PC-3 (cell line): Measurements from ENCODE around the gene CTDSP2. TPM values are rescaled to one million over a fixed set of nuclear protein-coding genes. Genes with fewer than 3 reads are reported as not detected.
A peak's percentile ranks its signal among the peaks of the same experiment; 100 is the strongest.

Experiments
- ATAC-seq: fragments of 200-7000 bp; cut with Tn5 transposase; 2 replicates; pipeline ENCODE4 v1.9.1; 2020; ENCODE audit warnings: mild to moderate bottlenecking, moderate library complexity
- BruUV-seq: library from RNA; stranded (reverse); fragments of 400-500 nt; replicated peaks from 2 replicates; lab custom pipeline; 2021; lab: Mats Ljungman, UMichigan
- CTCF ChIA-PET: fragments of 300-600 bp; sonication (Branson Sonifier 250); formaldehyde crosslinking; loops from one replicate; lab custom pipeline; 2022; ENCODE audit warnings: antibody characterized with exemption; lab: Charles Lee
- POLR2A ChIA-PET: fragments of 300-600 bp; sonication (Branson Sonifier 250); formaldehyde crosslinking; loops from one replicate; lab custom pipeline; 2022; ENCODE audit warnings: antibody characterized with exemption; ENCODE audit not compliant: unreplicated experiment; lab: Charles Lee
- DNase-seq: peaks from one replicate; pipeline ENCODE4 v3.0.0-alpha.2; 2015
- H2AFZ ChIP-seq: fragments of 300-600 bp; sonication (generic); 2 replicates; pipeline ENCODE4 v1.6.0; 2016; ENCODE audit warnings: antibody characterized with exemption, low read length
- H3F3A ChIP-seq: fragments of 300-600 bp; sonication (generic); one replicate; pipeline ENCODE4 v1.6.0; 2017; ENCODE audit warnings: antibody characterized with exemption, low read length, control low read depth, mild to moderate bottlenecking; ENCODE audit not compliant: unreplicated experiment
- H3K27ac ChIP-seq: fragments of 300-600 bp; sonication (generic); 2 replicates; pipeline ENCODE4 v1.5.1; 2016; ENCODE audit warnings: mild to moderate bottlenecking, low read length
- H3K27me3 ChIP-seq: fragments of 300-600 bp; sonication (generic); 2 replicates; pipeline ENCODE4 v1.6.1; 2016; ENCODE audit warnings: low read length, mixed read lengths
- H3K36me3 ChIP-seq: fragments of 300-600 bp; sonication (generic); 2 replicates; pipeline ENCODE4 v1.6.1; 2016; ENCODE audit warnings: low read depth, mixed run types, low read length, mixed read lengths
- H3K4me1 ChIP-seq: fragments of 300-600 bp; sonication (generic); 2 replicates; pipeline ENCODE4 v1.5.1; 2016; ENCODE audit warnings: low read length; ENCODE audit not compliant: insufficient read depth
- H3K4me2 ChIP-seq: fragments of 300-600 bp; sonication (generic); 2 replicates; pipeline ENCODE4 v1.6.0; 2016; ENCODE audit warnings: low read length
- H3K4me3 ChIP-seq: fragments of 300-600 bp; sonication (generic); 2 replicates; pipeline ENCODE4 v1.5.1; 2016; ENCODE audit warnings: mild to moderate bottlenecking, low read length, mixed read lengths
- H3K79me2 ChIP-seq: fragments of 300-600 bp; sonication (generic); 2 replicates; pipeline ENCODE4 v1.6.1; 2017; ENCODE audit warnings: low read length, mixed read lengths
- H3K9ac ChIP-seq: fragments of 300-600 bp; sonication (generic); 2 replicates; pipeline ENCODE4 v1.6.0; 2016; ENCODE audit warnings: mild to moderate bottlenecking, low read length
- H3K9me2 ChIP-seq: fragments of 300-600 bp; sonication (generic); replicated peaks from 2 replicates; pipeline ENCODE4 v1.6.1; 2016; ENCODE audit warnings: mixed run types, low read length, mixed read lengths
- H3K9me3 ChIP-seq: fragments of 300-600 bp; sonication (generic); 2 replicates; pipeline ENCODE4 v1.6.1; 2016; ENCODE audit warnings: low read length, mixed read lengths
- H4K20me1 ChIP-seq: fragments of 300-600 bp; sonication (generic); 2 replicates; pipeline ENCODE4 v1.6.1; 2016; ENCODE audit warnings: low read length, mixed read lengths
- EZH2 ChIP-seq: fragments of 300-600 bp; sonication (generic); IDR thresholded peaks from one replicate; pipeline ENCODE4 v1.6.1; 2017; ENCODE audit warnings: antibody characterized with exemption, mild to moderate bottlenecking, low read length; ENCODE audit not compliant: unreplicated experiment
- EZH2phosphoT487 ChIP-seq: fragments of 300-600 bp; sonication (generic); IDR thresholded peaks from 2 replicates; pipeline ENCODE4 v1.6.1; 2018; ENCODE audit warnings: mild to moderate bottlenecking, antibody characterized with exemption, low read length, borderline replicate concordance
- intact Hi-C: fragments of 100-400 bp; cut with micrococcal nuclease; formaldehyde crosslinking; loops from 2 replicates; pipeline ENCODE4 v1.9.0; 2023
- total RNA-seq: library from RNA; depleted of rRNA; stranded (reverse); fragments of >200 nt; gene quantifications from 2 replicates; pipeline ENCODE4 v1.2.3, GENCODE V29; 2014
- TF ChIP-seq, protein P1 (sequence below): fragments of 300-600 bp; sonication (generic); conservative IDR thresholded peaks from 2 replicates; pipeline ENCODE4 v1.5.1; 2017; ENCODE audit warnings: antibody characterized with exemption, low read depth, mild to moderate bottlenecking, low read length

The CTDSP2 gene
- total RNA-seq, 1 experiment from 2014 or later: 39.4 TPM

GRCh38 chr12:57893431-57894353 is 47.2 kb upstream of the CTDSP2 start:
- no peaks in the 10 kb centered on the region for H3K9me2 ChIP-seq
- H3F3A ChIP-seq: peaks cover 12% of the 10 kb centered on the region
- H3K27ac ChIP-seq: no peak overlapping the region
- no peaks in the 10 kb centered on the region for H3K36me3 ChIP-seq
- H3K4me1 ChIP-seq: peaks cover 42% of the 10 kb centered on the region
- no peaks in the 10 kb centered on the region for H3K9me3 ChIP-seq
- TF ChIP-seq EZH2: no peak
- TF ChIP-seq, protein P1, sequence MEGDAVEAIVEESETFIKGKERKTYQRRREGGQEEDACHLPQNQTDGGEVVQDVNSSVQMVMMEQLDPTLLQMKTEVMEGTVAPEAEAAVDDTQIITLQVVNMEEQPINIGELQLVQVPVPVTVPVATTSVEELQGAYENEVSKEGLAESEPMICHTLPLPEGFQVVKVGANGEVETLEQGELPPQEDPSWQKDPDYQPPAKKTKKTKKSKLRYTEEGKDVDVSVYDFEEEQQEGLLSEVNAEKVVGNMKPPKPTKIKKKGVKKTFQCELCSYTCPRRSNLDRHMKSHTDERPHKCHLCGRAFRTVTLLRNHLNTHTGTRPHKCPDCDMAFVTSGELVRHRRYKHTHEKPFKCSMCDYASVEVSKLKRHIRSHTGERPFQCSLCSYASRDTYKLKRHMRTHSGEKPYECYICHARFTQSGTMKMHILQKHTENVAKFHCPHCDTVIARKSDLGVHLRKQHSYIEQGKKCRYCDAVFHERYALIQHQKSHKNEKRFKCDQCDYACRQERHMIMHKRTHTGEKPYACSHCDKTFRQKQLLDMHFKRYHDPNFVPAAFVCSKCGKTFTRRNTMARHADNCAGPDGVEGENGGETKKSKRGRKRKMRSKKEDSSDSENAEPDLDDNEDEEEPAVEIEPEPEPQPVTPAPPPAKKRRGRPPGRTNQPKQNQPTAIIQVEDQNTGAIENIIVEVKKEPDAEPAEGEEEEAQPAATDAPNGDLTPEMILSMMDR: no peak
- TF ChIP-seq EZH2phosphoT487: no peak
- H2AFZ ChIP-seq: 0 out of 2 replicates have a peak overlapping the region, but pooled peaks have one; percentile 12
- H3K9ac ChIP-seq: no peak overlapping the region
- CTCF ChIA-PET: interaction anchor here (0.7 to 0.9 kb wide), 2 partner anchors 31 to 57 kb away, joined by 3 read pairs; no protein-coding TSS in a partner anchor
- H3K4me2 ChIP-seq: no peak overlapping the region
- no peaks in the 10 kb centered on the region for H3K27me3 ChIP-seq
- H4K20me1 ChIP-seq: no peaks in the 10 kb centered on the region
- no peaks in the 10 kb centered on the region for H3K79me2 ChIP-seq
- no TSS peak for BruUV-seq
- intact Hi-C loops: no loop called here
- ATAC-seq (peak; percentile 41; the same call in 1 of the 2 replicates), DNase-seq (no peak)
- POLR2A ChIA-PET: no interaction called here
- H3K4me3 ChIP-seq: no peak overlapping the region

DNA sequence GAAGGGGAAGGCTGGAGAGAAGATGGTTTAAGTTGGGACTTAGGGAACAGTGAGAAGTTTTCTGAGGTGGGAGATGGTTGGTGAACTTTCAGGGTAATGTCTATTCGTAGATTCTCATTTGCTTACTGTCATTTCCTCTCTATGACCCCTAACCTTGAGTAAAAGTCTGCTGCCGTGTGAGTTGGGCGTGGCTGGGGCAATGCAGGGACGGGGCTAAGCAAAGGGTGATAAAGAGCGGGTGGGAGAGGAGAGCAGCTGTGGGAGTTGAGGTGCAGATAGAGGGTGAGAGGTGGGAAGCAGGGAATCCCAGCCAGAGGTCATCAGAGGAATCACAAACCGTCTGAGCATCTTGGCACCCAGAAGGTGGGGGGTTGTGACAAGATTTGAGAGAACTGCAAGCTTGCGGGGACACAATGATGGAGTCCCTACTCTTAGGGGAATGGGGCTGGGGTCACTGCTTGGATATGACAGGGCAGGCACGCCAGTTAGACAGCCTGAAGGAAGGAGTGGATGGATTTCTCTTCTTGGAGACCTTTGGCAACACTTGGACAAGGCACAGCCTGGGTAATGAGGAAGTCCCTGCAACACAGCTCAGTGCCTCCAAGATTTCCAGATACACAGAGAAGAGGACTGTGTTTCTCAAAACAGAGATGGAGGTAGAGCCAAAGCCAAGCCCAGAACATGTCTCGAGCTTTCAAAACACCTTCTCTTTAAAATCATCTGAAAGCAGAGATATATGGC is 45.9 kb upstream of the CTDSP2 start:
- Histone ChIP-seq H3K79me2 (no peaks in the 10 kb centered on the region), H2AFZ (no peak overlapping the region), H3K27ac (no peak overlapping the region), H3F3A (peaks cover 5% of the 10 kb centered on the region), H3K36me3 (no peaks in the 10 kb centered on the region), H3K9me3 (no peaks in the 10 kb centered on the region), H4K20me1 (no peaks in the 10 kb centered on the region), H3K9ac (no peak overlapping the region), H3K4me2 (no peak overlapping the region), H3K4me3 (no peak overlapping the region), H3K27me3 (no peaks in the 10 kb centered on the region), H3K9me2 (no peaks in the 10 kb centered on the region), H3K4me1 (peaks cover 46% of the 10 kb centered on the region)
- no peak for ATAC-seq
- no peak for DNase-seq
- no TSS peak for BruUV-seq
- TF ChIP-seq EZH2: no peak
- no peak for TF ChIP-seq EZH2phosphoT487
- TF ChIP-seq, protein P1: no peak
- ChIA-PET CTCF (no interaction called here), POLR2A (no interaction called here)
- intact Hi-C loops: no loop called here
